Measurements from ENCODE around the gene CELF1.

CELF1 gene

GRCh38 chr11:47583844-47584243 is 30.9 kb upstream of the CELF1 start:
- H4K20me1 ChIP-seq (ENCODE audit: low read depth, low read length), result no peaks in the 10 kb centered on the region
- H3K4me2 ChIP-seq (ENCODE audit: low read depth, low read length, poor library complexity, severe bottlenecking), result no peak overlapping the region
- no peaks in the 10 kb centered on the region for H3K9me3 ChIP-seq (ENCODE audit: insufficient read depth, low read length)
- H3K9ac ChIP-seq (ENCODE audit: low read length), result no peak overlapping the region
- no peak overlapping the region for H2AFZ ChIP-seq (ENCODE audit: low read depth, low read length, severe bottlenecking)
- peaks cover 18% of the 10 kb centered on the region for H3K79me2 ChIP-seq (ENCODE audit: insufficient read depth, low read length)
- no peak overlapping the region for H3K4me3 ChIP-seq (ENCODE audit: insufficient read depth, low read length, poor library complexity, severe bottlenecking)
- TF ChIP-seq EZH2phosphoT487 (conservative IDR thresholded peaks at IDR 0.05; ENCODE audit: low read length), result no peak
- TF ChIP-seq, protein P1, sequence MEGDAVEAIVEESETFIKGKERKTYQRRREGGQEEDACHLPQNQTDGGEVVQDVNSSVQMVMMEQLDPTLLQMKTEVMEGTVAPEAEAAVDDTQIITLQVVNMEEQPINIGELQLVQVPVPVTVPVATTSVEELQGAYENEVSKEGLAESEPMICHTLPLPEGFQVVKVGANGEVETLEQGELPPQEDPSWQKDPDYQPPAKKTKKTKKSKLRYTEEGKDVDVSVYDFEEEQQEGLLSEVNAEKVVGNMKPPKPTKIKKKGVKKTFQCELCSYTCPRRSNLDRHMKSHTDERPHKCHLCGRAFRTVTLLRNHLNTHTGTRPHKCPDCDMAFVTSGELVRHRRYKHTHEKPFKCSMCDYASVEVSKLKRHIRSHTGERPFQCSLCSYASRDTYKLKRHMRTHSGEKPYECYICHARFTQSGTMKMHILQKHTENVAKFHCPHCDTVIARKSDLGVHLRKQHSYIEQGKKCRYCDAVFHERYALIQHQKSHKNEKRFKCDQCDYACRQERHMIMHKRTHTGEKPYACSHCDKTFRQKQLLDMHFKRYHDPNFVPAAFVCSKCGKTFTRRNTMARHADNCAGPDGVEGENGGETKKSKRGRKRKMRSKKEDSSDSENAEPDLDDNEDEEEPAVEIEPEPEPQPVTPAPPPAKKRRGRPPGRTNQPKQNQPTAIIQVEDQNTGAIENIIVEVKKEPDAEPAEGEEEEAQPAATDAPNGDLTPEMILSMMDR (IDR thresholded peaks at IDR 0.05; ENCODE audit: insufficient read depth, low read length, poor library complexity, severe bottlenecking), result no peak
- H3K27ac ChIP-seq (ENCODE audit: low read depth, low read length), result no peak overlapping the region
- no peaks in the 10 kb centered on the region for H3K9me2 ChIP-seq (replicated peaks; ENCODE audit: insufficient read depth, low read length)
- H3F3A ChIP-seq (ENCODE audit: insufficient read depth), result no peaks in the 10 kb centered on the region
- H3K36me3 ChIP-seq (ENCODE audit: low read length), result 0 out of 2 replicates have a peak, but pooled peaks cover 5% of the 10 kb centered on the region
- H3K27me3 ChIP-seq (ENCODE audit: low read length), result no peaks in the 10 kb centered on the region

- Histone ChIP-seq H3K4me2 (ENCODE audit: low read depth, low read length, poor library complexity, severe bottlenecking) (peak within 1 kb of the TSS; percentile 69), H3K9me2 (replicated peaks; ENCODE audit: insufficient read depth, low read length) (no peaks in the 10 kb centered on the region), H3K79me2 (ENCODE audit: insufficient read depth, low read length) (peaks cover 41% of the 10 kb centered on the region), H3K27ac (ENCODE audit: low read depth, low read length) (peak within 1 kb of the TSS; percentile 49), H3F3A (ENCODE audit: insufficient read depth) (peaks cover 5% of the 10 kb centered on the region; the same call in 1 of the 2 replicates), H3K9me3 (ENCODE audit: insufficient read depth, low read length) (no peaks in the 10 kb centered on the region), H3K27me3 (ENCODE audit: low read length) (no peaks in the 10 kb centered on the region), H3K9ac (ENCODE audit: low read length) (peak within 1 kb of the TSS; percentile 84), H3K4me3 (ENCODE audit: insufficient read depth, low read length, poor library complexity, severe bottlenecking) (peak within 1 kb of the TSS; percentile 63), H4K20me1 (ENCODE audit: low read depth, low read length) (no peaks in the 10 kb centered on the region), H2AFZ (ENCODE audit: low read depth, low read length, severe bottlenecking) (peak within 1 kb of the TSS; percentile 62), H3K36me3 (ENCODE audit: low read length) (0 out of 2 replicates have a peak, but pooled peaks cover 5% of the 10 kb centered on the region)
- no peak for TF ChIP-seq EZH2phosphoT487 (conservative IDR thresholded peaks at IDR 0.05; ENCODE audit: low read length)
- TF ChIP-seq, protein P1 (IDR thresholded peaks at IDR 0.05; ENCODE audit: insufficient read depth, low read length, poor library complexity, severe bottlenecking), result no peak
Observed at GRCh38 chr11:47578524-47579494, 25.9 kb upstream of the CELF1 start, which contains the start of the genes KBTBD4 and NDUFS3. KBTBD4 (minus strand) TSS chr11:47578970; CDS start chr11:47578951, 19 bp downstream. NDUFS3 (plus strand) TSS chr11:47579074; CDS start chr11:47579092, 18 bp downstream.

DNA sequence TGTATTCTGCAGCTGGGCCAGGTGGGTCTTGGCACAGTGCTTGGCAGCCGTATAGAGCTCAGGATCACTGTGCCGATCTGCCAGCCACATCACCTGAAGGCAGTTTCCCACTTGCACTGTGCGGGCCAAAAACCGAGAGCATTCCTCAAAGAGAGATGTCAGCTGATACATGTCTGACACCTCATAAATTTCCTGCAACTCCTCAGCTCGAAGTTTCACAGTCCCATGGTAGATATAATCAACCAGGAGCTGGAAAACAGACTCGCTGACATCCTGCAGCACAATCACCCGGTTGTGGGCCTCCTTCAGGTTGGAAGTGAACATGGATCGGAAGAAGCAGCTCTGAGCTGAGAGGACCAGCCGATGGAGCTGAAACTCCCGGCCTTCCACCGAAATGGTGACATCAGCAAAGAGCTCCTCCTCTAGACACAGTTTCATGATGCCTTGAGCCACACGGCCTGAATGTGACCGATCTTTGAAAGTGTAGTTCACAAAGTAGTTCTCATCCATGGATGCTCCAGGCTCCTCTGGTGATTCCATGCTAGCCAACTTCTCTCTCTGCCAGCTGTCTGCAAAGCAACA is 24.6 kb upstream of the CELF1 start:
- Histone ChIP-seq H3K27me3 (ENCODE audit: low read length) (no peaks in the 10 kb centered on the region), H3K9me2 (replicated peaks; ENCODE audit: insufficient read depth, low read length) (no peaks in the 10 kb centered on the region), H3K9me3 (ENCODE audit: insufficient read depth, low read length) (no peaks in the 10 kb centered on the region), H3K27ac (ENCODE audit: low read depth, low read length) (no peak overlapping the region), H3K79me2 (ENCODE audit: insufficient read depth, low read length) (peaks cover 48% of the 10 kb centered on the region), H3K4me3 (ENCODE audit: insufficient read depth, low read length, poor library complexity, severe bottlenecking) (peak overlapping the region; percentile 63), H3K4me2 (ENCODE audit: low read depth, low read length, poor library complexity, severe bottlenecking) (peak overlapping the region; percentile 69), H2AFZ (ENCODE audit: low read depth, low read length, severe bottlenecking) (no peak overlapping the region), H3K36me3 (ENCODE audit: low read length) (0 out of 2 replicates have a peak, but pooled peaks cover 7% of the 10 kb centered on the region), H4K20me1 (ENCODE audit: low read depth, low read length) (no peaks in the 10 kb centered on the region), H3F3A (ENCODE audit: insufficient read depth) (peaks cover 5% of the 10 kb centered on the region; the same call in 1 of the 2 replicates), H3K9ac (ENCODE audit: low read length) (peak overlapping the region; percentile 84)
- TF ChIP-seq, protein P1 (IDR thresholded peaks at IDR 0.05; ENCODE audit: insufficient read depth, low read length, poor library complexity, severe bottlenecking), result no peak
- no peak for TF ChIP-seq EZH2phosphoT487 (conservative IDR thresholded peaks at IDR 0.05; ENCODE audit: low read length)
